ENCODE data around the gene GRHL1. TPM values are rescaled to one million over a fixed set of nuclear protein-coding genes. Genes with fewer than 3 reads are reported as not detected.

Gene GRHL1
- total RNA-seq, 1 experiment from 2014 or later: 2.7 TPM

GRCh38 chr2:9992427-9993187 is 41.1 kb downstream of the GRHL1 start (continued):
- no peak for TF ChIP-seq STAT6 (CRISPR knock-in tag; conservative IDR thresholded peaks at IDR 0.05; ENCODE audit: low read depth)

GRCh38 chr2:9993488-9994165 is 42.1 kb downstream of the GRHL1 start:
- H3K36me3 Mint-ChIP-seq: no peaks in the 10 kb centered on the region
- POLR2A ChIA-PET: no interaction called here
- ATAC-seq: no peak

More at GRCh38 chr2:9993488-9994165, 42.1 kb downstream of the GRHL1 start:
- Mint-ChIP-seq H3K4me1 (peaks cover 6% of the 10 kb centered on the region; the same call in 1 of the 2 replicates), H3K27me3 (ENCODE audit: low read depth) (no peaks in the 10 kb centered on the region), H3K4me3 (no peak overlapping the region), H3K9me3 (no peaks in the 10 kb centered on the region), H3K27ac (no peak overlapping the region)
- DNase-seq (ENCODE audit: low spot score): no peak
- no peak for TF ChIP-seq JAZF1 (CRISPR knock-in tag; IDR thresholded peaks at IDR 0.05)
- no peak for TF ChIP-seq HMGXB4 (CRISPR knock-in tag; IDR thresholded peaks at IDR 0.05)
- TF ChIP-seq ZSCAN18 (CRISPR knock-in tag; IDR thresholded peaks at IDR 0.05): no peak
- no peak for TF ChIP-seq ARID4B (CRISPR knock-in tag; IDR thresholded peaks at IDR 0.05; ENCODE audit: borderline replicate concordance)
- TF ChIP-seq ATF6 (CRISPR knock-in tag; IDR thresholded peaks at IDR 0.05): no peak
- no peak for TF ChIP-seq ERG (CRISPR knock-in tag; IDR thresholded peaks at IDR 0.05)
- no peak for TF ChIP-seq PREB (CRISPR knock-in tag; IDR thresholded peaks at IDR 0.05; ENCODE audit: borderline replicate concordance)
- TF ChIP-seq E2F1 (CRISPR knock-in tag; IDR thresholded peaks at IDR 0.05): no peak
- TF ChIP-seq MXD4 (CRISPR knock-in tag; IDR thresholded peaks at IDR 0.05; ENCODE audit: borderline replicate concordance): no peak
- CTCF ChIA-PET: interaction anchor here (1.5 kb wide), 1 partner anchor 9 kb away, joined by 11 read pairs; no protein-coding TSS in a partner anchor
